Measurements from ENCODE around the gene TNNI3K. TPM values are rescaled to one million over a fixed set of nuclear protein-coding genes. Genes with fewer than 3 reads are reported as not detected.

The TNNI3K gene
- total and polyA plus RNA-seq, 4 donors = 0.41 to 1.4 TPM; not detected in 2

DNA sequence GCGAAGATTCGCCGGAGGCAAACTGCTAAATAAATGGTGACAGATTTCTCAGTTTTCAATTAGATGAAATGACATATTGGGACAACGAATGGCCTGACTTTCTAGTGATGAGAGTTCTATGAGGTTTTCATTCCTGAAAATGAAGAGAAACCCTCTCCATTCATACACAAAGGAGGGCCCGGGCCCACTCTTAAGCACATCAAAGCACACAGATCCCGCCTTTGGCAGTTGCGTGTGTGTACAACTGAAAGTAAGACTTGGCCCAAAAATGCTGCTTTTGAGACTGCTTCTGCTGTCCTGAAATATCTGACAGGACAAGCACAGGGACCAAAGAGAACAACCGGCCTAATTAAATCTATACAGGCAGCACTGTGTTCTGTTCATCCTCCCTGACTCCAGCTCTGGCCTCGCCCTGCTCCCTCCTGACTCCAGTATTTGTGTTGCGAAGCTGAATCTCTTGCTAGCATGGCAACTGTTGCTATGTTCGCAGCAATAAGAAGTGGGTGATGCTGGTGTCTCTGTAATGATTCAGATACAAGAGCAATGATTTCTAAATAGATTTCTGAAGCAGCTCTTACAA, 269.8 kb downstream of the TNNI3K start:
- no peak overlapping the region for H3K27ac ChIP-seq (ENCODE audit: low read depth in 1 of 2, low read length in 1 of 2)
- no peaks in the 10 kb centered on the region for H3K27me3 ChIP-seq (ENCODE audit: control insufficient read depth in 3 of 3, insufficient read depth in 3 of 3, low read length in 2 of 3)
- H3K4me3 ChIP-seq = no peak overlapping the region
- TF ChIP-seq, protein P1, sequence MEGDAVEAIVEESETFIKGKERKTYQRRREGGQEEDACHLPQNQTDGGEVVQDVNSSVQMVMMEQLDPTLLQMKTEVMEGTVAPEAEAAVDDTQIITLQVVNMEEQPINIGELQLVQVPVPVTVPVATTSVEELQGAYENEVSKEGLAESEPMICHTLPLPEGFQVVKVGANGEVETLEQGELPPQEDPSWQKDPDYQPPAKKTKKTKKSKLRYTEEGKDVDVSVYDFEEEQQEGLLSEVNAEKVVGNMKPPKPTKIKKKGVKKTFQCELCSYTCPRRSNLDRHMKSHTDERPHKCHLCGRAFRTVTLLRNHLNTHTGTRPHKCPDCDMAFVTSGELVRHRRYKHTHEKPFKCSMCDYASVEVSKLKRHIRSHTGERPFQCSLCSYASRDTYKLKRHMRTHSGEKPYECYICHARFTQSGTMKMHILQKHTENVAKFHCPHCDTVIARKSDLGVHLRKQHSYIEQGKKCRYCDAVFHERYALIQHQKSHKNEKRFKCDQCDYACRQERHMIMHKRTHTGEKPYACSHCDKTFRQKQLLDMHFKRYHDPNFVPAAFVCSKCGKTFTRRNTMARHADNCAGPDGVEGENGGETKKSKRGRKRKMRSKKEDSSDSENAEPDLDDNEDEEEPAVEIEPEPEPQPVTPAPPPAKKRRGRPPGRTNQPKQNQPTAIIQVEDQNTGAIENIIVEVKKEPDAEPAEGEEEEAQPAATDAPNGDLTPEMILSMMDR (IDR thresholded peaks at IDR 0.05; ENCODE audit: control extremely low read depth, extremely low read depth) = no peak
- H3K4me1 ChIP-seq (ENCODE audit: control insufficient read depth in 5 of 5, insufficient read depth in 5 of 5, low read length in 5 of 5) = no peaks in the 10 kb centered on the region
- H3K36me3 ChIP-seq (ENCODE audit: control insufficient read depth in 4 of 4, insufficient read depth in 4 of 4, low read length in 4 of 4) = no peaks in the 10 kb centered on the region
- H3K9me3 ChIP-seq (ENCODE audit: control insufficient read depth in 4 of 4, insufficient read depth in 3 of 4, low read length in 3 of 4) = no peaks in the 10 kb centered on the region
- WGBS, 2 donors = 69 to 70% methylated on average over 11 of the region's 11 CpGs
- ATAC-seq (ENCODE audit: insufficient read depth, low FRiP score) (no peak), DNase-seq (peak in 1 of 3 donors; percentile 5)
- H3K9ac ChIP-seq (ENCODE audit: insufficient read depth in 1 of 2, low read length in 2 of 2) = no peak overlapping the region

DNA sequence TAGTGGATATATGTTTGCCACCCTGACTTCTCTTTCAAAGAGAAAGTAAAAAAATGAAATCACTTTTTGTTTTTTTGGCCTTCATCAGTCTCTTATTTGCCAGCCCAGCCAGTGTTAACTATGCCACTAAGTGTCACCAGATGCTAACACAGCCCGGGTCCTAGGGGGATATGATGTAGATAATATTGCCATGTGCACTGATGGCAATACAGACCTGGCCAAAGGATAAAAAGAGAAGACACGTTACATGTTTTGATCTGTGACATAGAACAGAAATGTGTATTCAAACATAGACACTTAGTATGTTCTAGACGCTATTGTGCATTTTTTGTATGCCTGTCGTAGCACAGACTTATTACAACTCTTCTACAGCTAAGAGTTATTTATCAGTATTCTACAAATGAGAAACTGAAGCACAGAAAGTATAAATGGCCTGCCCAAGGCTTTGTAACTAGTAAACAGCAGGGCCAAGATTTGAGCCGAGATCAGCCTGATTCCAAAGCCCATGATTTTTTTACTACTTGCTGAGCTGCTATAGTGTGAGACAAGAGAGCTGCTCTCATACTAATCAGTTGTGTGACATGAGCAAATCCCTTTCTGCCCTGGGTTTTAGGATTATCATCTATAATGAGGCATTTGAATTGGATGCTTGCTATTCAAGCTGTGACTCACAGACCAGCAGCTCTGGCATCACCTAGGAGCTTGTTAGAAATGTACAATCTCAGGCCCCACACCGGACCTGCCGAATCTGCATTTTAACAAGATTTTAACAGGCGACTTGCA, 270.9 kb downstream of the TNNI3K start:
- H3K4me3 ChIP-seq = no peak overlapping the region
- 73 to 80% methylated on average over 8 of the region's 8 CpGs for WGBS, 2 donors
- DNase-seq (no peak), ATAC-seq (ENCODE audit: insufficient read depth, low FRiP score) (no peak)
- H3K27ac ChIP-seq (ENCODE audit: low read depth in 1 of 2, low read length in 1 of 2) = no peak overlapping the region
- H3K9ac ChIP-seq (ENCODE audit: insufficient read depth in 1 of 2, low read length in 2 of 2) = no peak overlapping the region
- no peaks in the 10 kb centered on the region for H3K4me1 ChIP-seq (ENCODE audit: control insufficient read depth in 5 of 5, insufficient read depth in 5 of 5, low read length in 5 of 5)
- H3K36me3 ChIP-seq (ENCODE audit: control insufficient read depth in 4 of 4, insufficient read depth in 4 of 4, low read length in 4 of 4) = no peaks in the 10 kb centered on the region
- H3K9me3 ChIP-seq (ENCODE audit: control insufficient read depth in 4 of 4, insufficient read depth in 3 of 4, low read length in 3 of 4) = no peaks in the 10 kb centered on the region
- TF ChIP-seq, protein P1 (IDR thresholded peaks at IDR 0.05; ENCODE audit: control extremely low read depth, extremely low read depth) = no peak
- H3K27me3 ChIP-seq (ENCODE audit: control insufficient read depth in 3 of 3, insufficient read depth in 3 of 3, low read length in 2 of 3) = no peaks in the 10 kb centered on the region

DNA sequence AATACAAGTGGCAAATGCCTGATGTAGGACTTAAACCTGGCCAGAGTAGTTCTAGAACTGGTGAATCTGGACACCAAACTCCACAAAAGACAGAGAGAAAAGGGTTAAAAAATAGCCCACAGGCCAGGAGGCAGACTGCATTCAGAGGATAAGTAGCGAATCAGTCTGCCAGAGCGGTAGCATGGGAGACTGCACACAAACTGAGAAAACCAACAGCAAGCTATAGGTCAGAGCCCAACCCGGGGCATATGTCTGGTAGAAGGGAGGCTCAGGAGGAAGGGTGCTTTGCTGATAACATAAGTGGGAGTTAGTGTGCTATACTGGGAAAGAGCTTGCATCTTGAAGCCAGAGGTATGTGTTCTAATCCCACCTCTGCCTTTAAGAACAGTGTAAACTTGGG, 273.3 kb downstream of the TNNI3K start:
- no peak for DNase-seq
- Histone ChIP-seq H3K27me3 (ENCODE audit: control insufficient read depth in 3 of 3, insufficient read depth in 3 of 3, low read length in 2 of 3) (no peaks in the 10 kb centered on the region), H3K36me3 (ENCODE audit: control insufficient read depth in 4 of 4, insufficient read depth in 4 of 4, low read length in 4 of 4) (no peaks in the 10 kb centered on the region), H3K9ac (ENCODE audit: insufficient read depth in 1 of 2, low read length in 2 of 2) (no peak overlapping the region), H3K9me3 (ENCODE audit: control insufficient read depth in 4 of 4, insufficient read depth in 3 of 4, low read length in 3 of 4) (no peaks in the 10 kb centered on the region), H3K4me1 (ENCODE audit: control insufficient read depth in 5 of 5, insufficient read depth in 5 of 5, low read length in 5 of 5) (peaks cover 0 to 3% (median 0%) of the 10 kb centered on the region in 5 donors), H3K27ac (ENCODE audit: low read depth in 1 of 2, low read length in 1 of 2) (no peak overlapping the region), H3K4me3 (no peak overlapping the region)
- 25 to 33% methylated on average over 3 of the region's 3 CpGs for WGBS, 2 donors
- no peak for ATAC-seq (ENCODE audit: insufficient read depth, low FRiP score)
- TF ChIP-seq, protein P1 (IDR thresholded peaks at IDR 0.05; ENCODE audit: control extremely low read depth, extremely low read depth) = no peak

Measured in lung (tissue), 12 donors.